DND-41 (cell line): Measurements from ENCODE around the gene GPR18.

ENCODE experiments used
- EZH2 ChIP-seq: IDR thresholded peaks from 3 replicates; pipeline ENCODE4 v1.6.1; 2012; ENCODE audit warnings: borderline replicate concordance, low read depth, mild to moderate bottlenecking, moderate library complexity, low read length, inconsistent platforms; ENCODE audit not compliant: severe bottlenecking
- TF ChIP-seq, protein P1 (sequence below): IDR thresholded peaks from 2 replicates; pipeline ENCODE4 v1.5.1; 2012; ENCODE audit warnings: borderline replicate concordance, low read length, moderate library complexity, mild to moderate bottlenecking; ENCODE audit not compliant: poor library complexity, severe bottlenecking; ENCODE audit errors: extremely low read depth

DNA sequence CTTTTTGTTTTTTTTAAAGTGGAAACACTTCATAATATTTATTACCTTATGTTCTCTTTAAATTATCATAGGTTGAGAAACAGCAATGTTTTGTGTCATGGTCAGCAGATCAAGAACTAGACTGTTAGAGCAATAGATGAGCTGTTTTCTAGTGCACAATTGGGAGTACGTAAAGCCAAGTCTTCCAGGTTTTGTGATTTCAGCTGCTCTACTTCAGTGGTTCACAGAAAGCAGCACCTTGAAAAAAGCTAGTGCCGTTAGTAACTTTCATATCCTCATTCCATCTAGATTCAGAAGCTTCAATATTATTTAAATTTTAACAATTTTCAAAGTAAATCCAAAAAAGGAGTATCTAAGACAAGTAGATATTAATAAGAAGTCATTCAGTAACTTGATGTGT lies 1.9 kb downstream of the GPR18 start:
- TF ChIP-seq, protein P1, sequence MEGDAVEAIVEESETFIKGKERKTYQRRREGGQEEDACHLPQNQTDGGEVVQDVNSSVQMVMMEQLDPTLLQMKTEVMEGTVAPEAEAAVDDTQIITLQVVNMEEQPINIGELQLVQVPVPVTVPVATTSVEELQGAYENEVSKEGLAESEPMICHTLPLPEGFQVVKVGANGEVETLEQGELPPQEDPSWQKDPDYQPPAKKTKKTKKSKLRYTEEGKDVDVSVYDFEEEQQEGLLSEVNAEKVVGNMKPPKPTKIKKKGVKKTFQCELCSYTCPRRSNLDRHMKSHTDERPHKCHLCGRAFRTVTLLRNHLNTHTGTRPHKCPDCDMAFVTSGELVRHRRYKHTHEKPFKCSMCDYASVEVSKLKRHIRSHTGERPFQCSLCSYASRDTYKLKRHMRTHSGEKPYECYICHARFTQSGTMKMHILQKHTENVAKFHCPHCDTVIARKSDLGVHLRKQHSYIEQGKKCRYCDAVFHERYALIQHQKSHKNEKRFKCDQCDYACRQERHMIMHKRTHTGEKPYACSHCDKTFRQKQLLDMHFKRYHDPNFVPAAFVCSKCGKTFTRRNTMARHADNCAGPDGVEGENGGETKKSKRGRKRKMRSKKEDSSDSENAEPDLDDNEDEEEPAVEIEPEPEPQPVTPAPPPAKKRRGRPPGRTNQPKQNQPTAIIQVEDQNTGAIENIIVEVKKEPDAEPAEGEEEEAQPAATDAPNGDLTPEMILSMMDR, result no peak
- TF ChIP-seq EZH2, result no peak
